Psoas muscle (tissue), 8 donors: ENCODE results near the gene LSS. TPM values are rescaled to one million over a fixed set of nuclear protein-coding genes. Genes with fewer than 3 reads are reported as not detected.
A peak's percentile ranks its signal among the peaks of the same experiment; 100 is the strongest.
"Not testable (repeated sequence)": the region's sequence is repeated elsewhere in the genome, so short reads cannot be mapped to it uniquely, and the experiment has no call there.

Experiments used
- ATAC-seq, 4 donors: fragments of 200-7000 bp; cut with Tn5 transposase; one replicate each; pipeline ENCODE4 v1.9.1; 2020; ENCODE audit warnings: moderate library complexity in 3 of 4, mild to moderate bottlenecking in 2 of 4
- DNase-seq, 2 donors: peaks; one replicate each; pipeline ENCODE4 v3.0.0-alpha.2; 2020
- H3K27ac ChIP-seq: fragments of 200-600 bp; one replicate; pipeline ENCODE4 v1.8.0; 2022
- H3K27me3 ChIP-seq, 3 donors: fragments of 200-600 bp in 1 of 3; one replicate each; pipeline versions ENCODE4 v1.6.1 to v1.8.0; 2013 to 2022; ENCODE audit warnings: low read length in 2 of 3, mild to moderate bottlenecking in 2 of 3, moderate library complexity in 1 of 3; ENCODE audit not compliant: insufficient read depth in 3 of 3
- H3K36me3 ChIP-seq, 2 donors: fragments of 200-600 bp in 1 of 2; one replicate each; pipeline versions ENCODE4 v1.6.1 to v1.8.0; 2013 to 2022; ENCODE audit warnings: low read depth in 1 of 2, mild to moderate bottlenecking in 1 of 2, moderate library complexity in 1 of 2; ENCODE audit not compliant: insufficient read depth in 1 of 2
- H3K4me1 ChIP-seq: fragments of 200-600 bp; one replicate; pipeline ENCODE4 v1.8.0; 2022
- H3K4me3 ChIP-seq: fragments of 200-600 bp; one replicate; pipeline ENCODE4 v1.8.0; 2022; ENCODE audit warnings: mild to moderate bottlenecking
- H3K9me3 ChIP-seq: fragments of 200-600 bp; one replicate; pipeline ENCODE4 v1.8.0; 2022
- CTCF ChIP-seq: fragments of 200-600 bp; IDR thresholded peaks from one replicate; pipeline ENCODE4 v1.8.0; 2022; ENCODE audit warnings: antibody characterized with exemption
- WGBS, 3 donors: extraction: QIAGEN DNeasy Blood & Tissue Kit; methylation state at CpG; one replicate each; pipeline versions ENCODE4 v1.1.6 to v1.1.7; 2013; 5-methylcytosine and 5-hydroxymethylcytosine counted together
- intact Hi-C, 2 donors: fragments of 100-400 bp; cut with DNase I; formaldehyde crosslinking; loops; one replicate each; pipeline versions ENCODE4 v1.11.0 to v1.14.2; 2022
- polyA plus RNA-seq, 3 donors: library from polyadenylated mRNA; stranded (reverse); fragments of 200-250 nt; gene quantifications; one replicate each; pipeline ENCODE4 v1.2.3, GENCODE V29; 2013
- total RNA-seq, 4 donors: library from RNA; stranded (reverse); fragmentation: NEBNext Ultra II Directional in 2 of 4; extraction: Animal tissue kit (Norgen Biotek cat#: 25700) in 2 of 4; gene quantifications; one replicate each; pipeline versions ENCODE4 v1.2.1 to v1.2.4, GENCODE V29; 2021 to 2023
- donor health status: healthy with polysubstance abuse.
- donor health status: DM: no; HTN: no; CAD: no; lungs with moderate emphysema.
- donor health status: Bipolar disorder and iron deficiency.
- donor health status: healthy.
- donor health status: DM: yes; HTN: yes; CAD: no.
- donor health status: DM: no; HTN: no; CAD: no.
- donor health status: DM: no; HTN: no; CAD: no.
- donor health status: DM: yes; HTN: yes; CAD: no.

The LSS gene
- total and polyA plus RNA-seq, 7 donors = 10.7 to 31.5 (median 24.8) TPM

- intact Hi-C loops = loop anchor here in 1 of 2 donors (5.0 to 10.0 kb wide), 2 partner anchors 84 to 142 kb away; partner anchors contain the start of genes LSS, MCM3AP and YBEY
- H3K36me3 ChIP-seq = no peaks in the 10 kb centered on the region
- WGBS, 3 donors = 82 to 88% (median 86%) methylated on average over 21 of the region's 21 CpGs
- no peaks in the 10 kb centered on the region for H3K27me3 ChIP-seq
- no peak for TF ChIP-seq CTCF
- H3K4me1 ChIP-seq = no peaks in the 10 kb centered on the region
- no peak overlapping the region for H3K4me3 ChIP-seq
- peak; percentile 12 to 30 for DNase-seq
- H3K9me3 ChIP-seq = no peaks in the 10 kb centered on the region
- no peak overlapping the region for H3K27ac ChIP-seq
- ATAC-seq = peak in 1 of 4 donors; percentile 22
These were observed 85.7 kb downstream of the LSS start for GRCh38 chr21:46142582-46143473.

GRCh38 chr21:46141767-46142581, 86.6 kb downstream of the LSS start:
- peak; percentile 11 to 48 for DNase-seq
- ATAC-seq = no peak

GRCh38 chr21:46140352-46141003, 88.1 kb downstream of the LSS start:
- not testable (repeated sequence) for H3K4me1 ChIP-seq, H3K9me3 ChIP-seq, H3K27me3 ChIP-seq, ATAC-seq, H3K27ac ChIP-seq, H3K4me3 ChIP-seq, H3K36me3 ChIP-seq
- WGBS, 3 donors = 28 to 40% (median 28%) methylated on average over 29 of the region's 29 CpGs
- peak; percentile 8 to 44 for DNase-seq
- intact Hi-C loops = loop anchor here in 1 of 2 donors (5.0 to 10.0 kb wide), 2 partner anchors 87 to 144 kb away; partner anchors contain the start of genes LSS, MCM3AP and YBEY

More at GRCh38 chr21:46141767-46142581, 86.6 kb downstream of the LSS start:
- Histone ChIP-seq H3K27ac (no peak overlapping the region), H3K36me3 (no peaks in the 10 kb centered on the region), H3K4me1 (no peaks in the 10 kb centered on the region), H3K9me3 (no peaks in the 10 kb centered on the region), H3K27me3 (no peaks in the 10 kb centered on the region), H3K4me3 (no peak overlapping the region)
- no peak for TF ChIP-seq CTCF
- intact Hi-C loops = loop anchor here in 1 of 2 donors (5.0 to 10.0 kb wide), 2 partner anchors 85 to 143 kb away; partner anchors contain the start of genes LSS, MCM3AP and YBEY
- WGBS, 3 donors = 88 to 91% (median 89%) methylated on average over 45 of the region's 45 CpGs

- Histone ChIP-seq H3K27ac (no peak overlapping the region), H3K27me3 (no peaks in the 10 kb centered on the region), H3K4me1 (no peaks in the 10 kb centered on the region), H3K4me3 (no peak overlapping the region), H3K36me3 (no peaks in the 10 kb centered on the region), H3K9me3 (no peaks in the 10 kb centered on the region)
- no peak for DNase-seq
- no peak for TF ChIP-seq CTCF
- intact Hi-C loops = loop anchor here in 1 of 2 donors (5.0 to 10.0 kb wide), 2 partner anchors 88 to 145 kb away; partner anchors contain the start of genes LSS, MCM3AP and YBEY
- no peak for ATAC-seq
- WGBS, 3 donors = 91 to 94% (median 92%) methylated on average over 15 of the region's 15 CpGs
These were observed 88.9 kb downstream of the LSS start for GRCh38 chr21:46139686-46140085.
